ELF-1 (cell line): ENCODE data around the gene MGLL.
A peak's percentile ranks its signal among the peaks of the same experiment; 100 is the strongest.

Experiments
- DNase-seq: peaks from one replicate; pipeline ENCODE4 v3.0.0-alpha.2; 2016; ENCODE audit warnings: low read depth, low spot score

Gene MGLL

GRCh38 chr3:127814325-127814781 lies 8.0 kb downstream of the MGLL start:
- DNase-seq, result no peak

GRCh38 chr3:127812151-127812550 lies 10.2 kb downstream of the MGLL start:
- DNase-seq, result no peak

GRCh38 chr3:127811717-127812116 lies 10.6 kb downstream of the MGLL start:
- DNase-seq, result no peak

GRCh38 chr3:127809611-127810010 lies 12.7 kb downstream of the MGLL start:
- no peak for DNase-seq

GRCh38 chr3:127809211-127809610 lies 13.1 kb downstream of the MGLL start:
- no peak for DNase-seq

GRCh38 chr3:127808197-127808596 lies 14.1 kb downstream of the MGLL start:
- no peak for DNase-seq

GRCh38 chr3:127805026-127805753 lies 17.1 kb downstream of the MGLL start:
- no peak for DNase-seq

GRCh38 chr3:127804141-127804540 lies 18.2 kb downstream of the MGLL start:
- DNase-seq, result no peak

GRCh38 chr3:127803619-127804018 lies 18.7 kb downstream of the MGLL start:
- DNase-seq, result no peak

GRCh38 chr3:127802606-127803005 lies 19.7 kb downstream of the MGLL start:
- DNase-seq, result no peak

- no peak for DNase-seq
These were observed 20.5 kb downstream of the MGLL start for GRCh38 chr3:127801731-127802313.

GRCh38 chr3:127800508-127800907 lies 21.8 kb downstream of the MGLL start:
- no peak for DNase-seq

GRCh38 chr3:127799476-127800222 lies 22.7 kb downstream of the MGLL start:
- no peak for DNase-seq

GRCh38 chr3:127798716-127799115 lies 23.6 kb downstream of the MGLL start:
- DNase-seq, result no peak

- no peak for DNase-seq
These were observed 25.5 kb downstream of the MGLL start for GRCh38 chr3:127796831-127797150.

- DNase-seq, result no peak
These were observed 26.1 kb downstream of the MGLL start for GRCh38 chr3:127796045-127796830.

- no peak for DNase-seq
These were observed 27.3 kb downstream of the MGLL start for GRCh38 chr3:127794972-127795371.

GRCh38 chr3:127794402-127794801 lies 27.9 kb downstream of the MGLL start:
- DNase-seq, result no peak

- DNase-seq, result no peak
These were observed 29.6 kb downstream of the MGLL start for GRCh38 chr3:127792541-127793292.

- peak; percentile 81 for DNase-seq
These were observed 30.9 kb downstream of the MGLL start for GRCh38 chr3:127791221-127791913.

- no peak for DNase-seq
These were observed 31.5 kb downstream of the MGLL start for GRCh38 chr3:127790882-127791183.
